ENCODE results near the gene SYT7.

DNA sequence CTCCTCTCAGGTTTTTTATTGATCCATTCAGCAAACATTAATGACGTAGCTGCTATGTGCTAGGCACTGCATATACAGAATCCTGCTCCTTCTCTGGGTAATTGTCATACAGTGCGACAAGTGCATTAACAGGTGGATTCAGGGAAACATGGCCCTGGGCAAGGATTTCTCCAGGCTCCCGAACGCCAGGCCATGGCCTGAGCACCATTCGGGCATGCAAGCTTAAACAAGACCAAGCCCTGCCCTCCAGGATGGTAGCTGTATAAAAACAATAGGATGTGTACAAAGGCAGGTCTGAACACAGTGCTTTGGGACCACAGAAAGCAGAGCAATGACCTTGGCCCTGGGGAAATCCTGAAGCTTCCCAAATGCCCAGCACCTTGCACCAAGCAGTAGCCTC lies 9.1 kb upstream of the SYT7 start:
- TF ChIP-seq, protein P1, sequence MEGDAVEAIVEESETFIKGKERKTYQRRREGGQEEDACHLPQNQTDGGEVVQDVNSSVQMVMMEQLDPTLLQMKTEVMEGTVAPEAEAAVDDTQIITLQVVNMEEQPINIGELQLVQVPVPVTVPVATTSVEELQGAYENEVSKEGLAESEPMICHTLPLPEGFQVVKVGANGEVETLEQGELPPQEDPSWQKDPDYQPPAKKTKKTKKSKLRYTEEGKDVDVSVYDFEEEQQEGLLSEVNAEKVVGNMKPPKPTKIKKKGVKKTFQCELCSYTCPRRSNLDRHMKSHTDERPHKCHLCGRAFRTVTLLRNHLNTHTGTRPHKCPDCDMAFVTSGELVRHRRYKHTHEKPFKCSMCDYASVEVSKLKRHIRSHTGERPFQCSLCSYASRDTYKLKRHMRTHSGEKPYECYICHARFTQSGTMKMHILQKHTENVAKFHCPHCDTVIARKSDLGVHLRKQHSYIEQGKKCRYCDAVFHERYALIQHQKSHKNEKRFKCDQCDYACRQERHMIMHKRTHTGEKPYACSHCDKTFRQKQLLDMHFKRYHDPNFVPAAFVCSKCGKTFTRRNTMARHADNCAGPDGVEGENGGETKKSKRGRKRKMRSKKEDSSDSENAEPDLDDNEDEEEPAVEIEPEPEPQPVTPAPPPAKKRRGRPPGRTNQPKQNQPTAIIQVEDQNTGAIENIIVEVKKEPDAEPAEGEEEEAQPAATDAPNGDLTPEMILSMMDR (IDR thresholded peaks at IDR 0.05) = no peak
- TF ChIP-seq POLR2A (IDR thresholded peaks at IDR 0.05) = no peak
